ENCODE data around the gene SLC25A2. TPM values are rescaled to one million over a fixed set of nuclear protein-coding genes. Genes with fewer than 3 reads are reported as not detected.
"Not testable (repeated sequence)": the region's sequence is repeated elsewhere in the genome, so short reads cannot be mapped to it uniquely, and the experiment has no call there.

SLC25A2 gene
- total RNA-seq, 6 donors from 2014 or later = 0.40 to 1.2 (median 0.55) TPM; not detected in 2

DNA sequence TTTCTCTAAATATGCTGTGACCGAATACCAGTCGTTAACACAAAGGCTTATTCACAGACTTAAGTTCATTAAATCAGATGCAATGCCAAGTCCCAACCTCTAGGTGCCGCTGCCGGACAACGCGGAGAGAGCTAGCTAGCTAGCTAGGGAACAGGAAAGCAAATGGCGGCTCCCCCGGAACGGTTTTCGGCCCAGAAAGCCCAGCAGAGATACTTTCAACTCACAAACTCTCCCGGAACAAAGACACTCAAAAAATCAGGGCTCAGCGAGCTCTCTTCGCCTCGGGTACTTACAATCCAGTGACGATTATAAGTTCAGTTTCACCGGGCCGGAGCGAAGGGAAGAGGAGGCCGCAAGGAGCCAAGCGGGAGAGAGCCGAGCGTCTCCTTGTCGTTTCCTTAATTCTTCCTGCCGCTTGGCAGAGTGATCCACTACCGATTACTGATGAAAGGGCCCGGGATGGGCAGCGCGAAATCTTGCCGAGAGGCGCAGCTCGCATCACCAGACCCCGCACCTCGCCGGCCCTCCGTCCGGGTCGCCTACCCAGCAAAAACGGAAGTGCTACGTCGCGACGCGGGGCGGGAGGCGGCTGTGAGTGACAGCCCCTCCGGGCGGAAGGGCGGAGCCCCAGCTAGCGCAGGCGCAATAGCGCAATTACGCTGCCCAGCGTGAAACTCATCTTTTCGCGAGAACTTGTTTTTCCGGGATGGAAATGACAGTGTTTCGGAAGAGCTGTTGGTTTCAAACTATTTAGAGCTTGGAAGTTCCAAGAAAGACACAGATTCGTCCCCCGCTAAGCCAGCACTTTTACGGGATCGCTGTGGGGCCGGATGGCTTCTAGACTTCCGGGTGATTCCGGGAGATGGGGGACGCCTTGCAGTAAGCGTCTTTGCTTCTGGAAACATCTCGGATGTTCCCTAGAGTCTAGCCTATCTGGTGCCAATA, 16.6 kb upstream of the SLC25A2 start, which contains the start of gene TAF7:
Gene TAF7, minus strand, starts transcription at position 560 of the 945 bp plus-strand sequence. CDS start 740 bp downstream, outside the sequence.
- Histone ChIP-seq H3K36me3 (peaks cover 0 to 43% (median 18%) of the 10 kb centered on the region in 4 donors), H3K4me3 (peak within 1 kb of the TSS; percentile 38 to 62 (median 56)), H3K27ac (peak within 1 kb of the TSS; percentile 90 to 97 (median 92)), H3K27me3 (no peaks in the 10 kb centered on the region), H3K4me1 (peaks cover 0 to 9% (median 4%) of the 10 kb centered on the region in 4 donors), H3K9me3 (peaks cover 53 to 82% (median 65%) of the 10 kb centered on the region in 4 donors)
- WGBS, 2 donors = 2 to 5% methylated on average over 41 to 66 of the region's 67 CpGs
- TF ChIP-seq POLR2A (IDR thresholded peaks at IDR 0.05) (peak; percentile 88 to 94 (median 92)), POLR2AphosphoS5 (IDR thresholded peaks at IDR 0.05) (peak; percentile 94 to 99), EP300 (IDR thresholded peaks at IDR 0.05) (no peak)
- TF ChIP-seq, protein P1, sequence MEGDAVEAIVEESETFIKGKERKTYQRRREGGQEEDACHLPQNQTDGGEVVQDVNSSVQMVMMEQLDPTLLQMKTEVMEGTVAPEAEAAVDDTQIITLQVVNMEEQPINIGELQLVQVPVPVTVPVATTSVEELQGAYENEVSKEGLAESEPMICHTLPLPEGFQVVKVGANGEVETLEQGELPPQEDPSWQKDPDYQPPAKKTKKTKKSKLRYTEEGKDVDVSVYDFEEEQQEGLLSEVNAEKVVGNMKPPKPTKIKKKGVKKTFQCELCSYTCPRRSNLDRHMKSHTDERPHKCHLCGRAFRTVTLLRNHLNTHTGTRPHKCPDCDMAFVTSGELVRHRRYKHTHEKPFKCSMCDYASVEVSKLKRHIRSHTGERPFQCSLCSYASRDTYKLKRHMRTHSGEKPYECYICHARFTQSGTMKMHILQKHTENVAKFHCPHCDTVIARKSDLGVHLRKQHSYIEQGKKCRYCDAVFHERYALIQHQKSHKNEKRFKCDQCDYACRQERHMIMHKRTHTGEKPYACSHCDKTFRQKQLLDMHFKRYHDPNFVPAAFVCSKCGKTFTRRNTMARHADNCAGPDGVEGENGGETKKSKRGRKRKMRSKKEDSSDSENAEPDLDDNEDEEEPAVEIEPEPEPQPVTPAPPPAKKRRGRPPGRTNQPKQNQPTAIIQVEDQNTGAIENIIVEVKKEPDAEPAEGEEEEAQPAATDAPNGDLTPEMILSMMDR (IDR thresholded peaks at IDR 0.05) = peak; percentile 59 to 73 (median 67)
- ATAC-seq (ENCODE audit: low FRiP score in 2 of 2) (peak; percentile 97 to 99), DNase-seq (peak; percentile 88 to 98)

DNA sequence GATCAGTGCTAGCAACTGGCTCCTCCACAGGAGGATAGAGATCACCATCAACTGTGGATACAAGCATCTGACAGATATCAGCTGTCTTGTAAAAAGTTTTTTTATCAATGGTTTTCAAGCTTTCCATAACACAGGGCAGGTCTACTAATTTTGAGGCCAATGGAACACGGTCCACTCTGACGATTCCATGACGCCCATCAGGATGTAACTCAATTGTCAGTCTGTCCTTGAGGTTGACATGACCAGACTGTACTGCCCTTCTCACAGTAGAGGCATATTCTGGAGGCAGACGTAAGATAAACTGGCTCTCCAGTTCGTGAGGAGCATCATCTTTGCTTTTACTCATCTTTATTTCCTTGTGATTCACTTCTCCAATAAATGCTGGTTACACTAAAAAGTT, 15.8 kb upstream of the SLC25A2 start:
- peak overlapping the region in 1 of 4 donors; percentile 91 for H3K27ac ChIP-seq
- no peaks in the 10 kb centered on the region for H3K27me3 ChIP-seq
- 76 to 77% methylated on average over 5 of the region's 5 CpGs for WGBS, 2 donors
- no peak for DNase-seq
- H3K36me3 ChIP-seq = peaks cover 0 to 43% (median 18%) of the 10 kb centered on the region in 4 donors
- TF ChIP-seq EP300 (IDR thresholded peaks at IDR 0.05) = no peak
- TF ChIP-seq POLR2AphosphoS5 (IDR thresholded peaks at IDR 0.05) = no peak
- TF ChIP-seq POLR2A (IDR thresholded peaks at IDR 0.05) = no peak
- TF ChIP-seq, protein P1 (IDR thresholded peaks at IDR 0.05) = no peak
- H3K4me3 ChIP-seq = peak overlapping the region in 3 of 4 donors; percentile 54 to 62 (median 58)
- peaks cover 0 to 9% (median 4%) of the 10 kb centered on the region in 4 donors for H3K4me1 ChIP-seq
- no peak for ATAC-seq (ENCODE audit: low FRiP score in 2 of 2)
- peaks cover 55 to 82% (median 72%) of the 10 kb centered on the region in 4 donors for H3K9me3 ChIP-seq

DNA sequence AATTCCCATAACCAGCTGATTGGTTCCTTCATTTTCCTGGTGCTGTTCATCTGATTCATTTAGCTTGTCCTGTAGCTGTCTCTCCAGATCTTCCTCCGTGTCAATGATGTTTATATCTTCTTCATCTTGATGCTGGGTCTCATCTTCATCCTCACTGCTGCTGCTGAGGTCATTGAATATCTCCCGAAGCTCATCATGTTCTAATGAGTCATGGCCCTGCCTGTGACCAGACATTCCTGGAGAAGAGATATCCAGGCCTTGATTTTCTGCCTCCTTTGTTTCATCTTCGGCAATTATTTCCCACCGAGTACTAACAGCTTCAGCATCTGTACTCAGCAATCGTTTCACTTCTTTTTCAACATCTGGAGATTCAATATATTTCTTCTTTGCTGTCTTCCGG, 15.4 kb upstream of the SLC25A2 start:
- H3K4me1 ChIP-seq = peaks cover 0 to 9% (median 4%) of the 10 kb centered on the region in 4 donors
- ATAC-seq (ENCODE audit: low FRiP score in 2 of 2) (no peak), DNase-seq (no peak)
- H3K27me3 ChIP-seq = no peaks in the 10 kb centered on the region
- H3K9me3 ChIP-seq = peaks cover 58 to 86% (median 77%) of the 10 kb centered on the region in 4 donors
- no peak overlapping the region for H3K27ac ChIP-seq
- no peak for TF ChIP-seq POLR2AphosphoS5 (IDR thresholded peaks at IDR 0.05)
- no peak for TF ChIP-seq EP300 (IDR thresholded peaks at IDR 0.05)
- TF ChIP-seq, protein P1 (IDR thresholded peaks at IDR 0.05) = no peak
- TF ChIP-seq POLR2A (IDR thresholded peaks at IDR 0.05) = no peak
- peak overlapping the region in 1 of 4 donors; percentile 58 for H3K4me3 ChIP-seq
- H3K36me3 ChIP-seq = peaks cover 0 to 43% (median 18%) of the 10 kb centered on the region in 4 donors
- WGBS, 2 donors = 97% methylated on average over 6 of the region's 6 CpGs

DNA sequence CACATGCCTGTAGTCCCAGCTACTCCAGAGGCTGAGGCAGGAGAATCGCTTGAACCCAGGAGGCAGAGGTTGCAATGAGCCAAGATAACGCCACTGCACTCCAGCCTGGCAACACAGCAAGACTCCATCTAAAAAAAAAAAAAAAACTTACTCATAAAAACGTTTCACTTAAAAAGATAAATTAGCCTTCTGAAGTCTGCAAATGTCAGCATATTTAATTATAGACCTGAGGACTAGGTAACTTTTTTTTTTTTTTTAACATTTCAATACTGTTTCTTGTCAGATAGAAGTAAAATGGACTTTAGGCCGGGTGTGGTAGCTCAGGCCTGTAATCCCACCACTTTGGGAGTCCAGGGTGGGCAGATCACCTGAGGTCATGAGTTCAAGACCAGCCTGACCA, 13.1 kb upstream of the SLC25A2 start:
- H3K4me1 ChIP-seq; H3K27ac ChIP-seq; H3K27me3 ChIP-seq; H3K4me3 ChIP-seq; ATAC-seq (ENCODE audit: low FRiP score in 2 of 2); DNase-seq: not testable (repeated sequence)
- 84 to 89% methylated on average over 4 of the region's 4 CpGs for WGBS, 2 donors
- peaks cover 0 to 43% (median 20%) of the 10 kb centered on the region in 4 donors for H3K36me3 ChIP-seq
- peaks cover 80 to 96% (median 94%) of the 10 kb centered on the region in 4 donors for H3K9me3 ChIP-seq

DNA sequence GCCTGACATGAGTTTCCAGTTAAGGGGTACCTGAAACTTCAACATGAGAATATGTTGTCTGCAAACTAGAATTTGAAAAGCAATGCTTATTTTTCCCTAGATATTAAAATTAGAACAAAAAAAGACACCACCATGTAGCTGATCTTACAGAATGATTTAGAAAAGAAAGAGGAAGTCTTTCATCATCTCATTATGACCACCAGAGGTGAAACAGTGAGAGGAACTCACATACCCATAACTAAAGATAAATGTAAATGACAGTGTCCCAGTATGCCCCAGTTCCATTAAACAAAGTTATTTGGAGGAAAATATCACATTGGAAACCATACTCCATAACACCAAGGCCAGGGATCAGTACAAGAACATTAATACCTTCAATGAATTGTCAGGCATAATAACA, 9.9 kb upstream of the SLC25A2 start:
- H3K4me3 ChIP-seq = no peak overlapping the region
- ATAC-seq (ENCODE audit: low FRiP score in 2 of 2) (no peak), DNase-seq (no peak)
- H3K27me3 ChIP-seq = no peaks in the 10 kb centered on the region
- no peak overlapping the region for H3K27ac ChIP-seq
- peaks cover 0 to 32% (median 16%) of the 10 kb centered on the region in 4 donors for H3K36me3 ChIP-seq
- TF ChIP-seq, protein P1 (IDR thresholded peaks at IDR 0.05) = no peak
- TF ChIP-seq POLR2AphosphoS5 (IDR thresholded peaks at IDR 0.05) = no peak
- no peak for TF ChIP-seq POLR2A (IDR thresholded peaks at IDR 0.05)
- no peak for TF ChIP-seq EP300 (IDR thresholded peaks at IDR 0.05)
- no peaks in the 10 kb centered on the region for H3K4me1 ChIP-seq
- H3K9me3 ChIP-seq = peaks cover 84 to 100% (median 99%) of the 10 kb centered on the region in 4 donors

Measured in upper lobe of left lung (tissue), 6 donors.